ENCODE measurements around the gene REXO5.
"Not testable (repeated sequence)": the region's sequence is repeated elsewhere in the genome, so short reads cannot be mapped to it uniquely, and the experiment has no call there.

Gene REXO5

DNA sequence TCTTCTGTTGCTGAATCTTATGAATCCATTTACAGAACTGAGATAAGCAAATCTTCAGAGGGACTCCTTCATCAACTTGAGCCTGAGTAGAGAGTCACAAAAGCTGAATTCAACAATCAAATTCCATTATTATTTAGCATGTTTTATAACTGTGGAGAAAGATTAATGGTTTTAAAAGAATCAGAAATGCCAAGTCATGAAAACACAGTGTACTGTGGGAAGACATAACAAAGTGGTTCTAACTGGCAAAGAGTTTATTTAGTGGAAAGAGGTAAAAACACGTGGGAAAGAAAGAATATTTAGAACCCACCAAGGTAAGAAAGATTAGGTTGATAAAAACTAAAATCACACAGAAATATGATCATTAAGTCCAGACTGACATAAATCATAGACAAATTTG is 5.0 kb upstream of the REXO5 start:
- DNase-seq: no peak

DNA sequence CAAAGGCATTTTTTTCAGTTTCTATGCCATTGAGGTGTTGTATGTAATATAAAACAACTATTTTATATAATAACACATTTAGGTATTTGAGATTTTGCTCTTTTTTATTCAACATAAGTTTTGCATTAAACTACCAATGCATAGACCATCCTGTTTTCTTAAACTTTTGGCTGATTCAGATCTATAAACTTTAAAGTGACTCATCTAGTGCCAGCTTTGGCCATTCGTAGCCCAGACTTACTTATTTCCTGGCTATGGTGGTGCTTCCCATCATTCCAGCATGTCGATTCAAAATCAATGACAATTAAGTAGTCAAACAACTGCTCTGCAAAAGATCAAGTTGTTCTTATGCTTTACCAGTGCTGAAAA is 3.2 kb upstream of the REXO5 start:
- DNase-seq: no peak

DNA sequence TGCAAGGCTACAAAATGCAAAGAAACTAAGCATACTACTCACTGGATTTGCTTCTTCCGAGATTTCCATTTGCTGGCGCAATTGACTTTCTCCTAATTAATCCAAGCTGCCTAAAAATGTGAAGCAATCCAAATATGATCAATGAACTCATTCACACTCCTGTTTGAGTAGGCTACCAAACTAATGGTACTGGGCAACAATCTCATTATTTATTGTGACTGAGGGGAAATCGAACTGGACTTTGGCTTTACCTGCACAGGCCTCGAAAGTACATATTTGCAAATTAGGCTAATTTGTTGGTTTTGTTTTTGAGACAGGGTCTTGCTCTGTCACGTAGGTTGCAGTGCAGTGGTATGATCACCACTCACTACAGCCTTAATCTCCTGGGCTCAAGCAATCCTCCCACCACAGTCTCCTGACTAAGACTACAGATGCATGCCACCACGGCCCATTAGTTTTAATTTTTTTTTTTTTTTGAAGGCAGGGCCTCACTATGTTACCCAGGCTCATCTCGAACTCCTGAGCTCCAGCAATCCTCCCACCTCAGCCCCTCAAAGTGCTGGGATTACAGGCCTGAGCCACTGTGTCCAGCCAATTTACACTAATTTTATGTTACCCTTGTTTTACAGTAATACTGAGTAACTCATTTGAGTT is 2.6 kb upstream of the REXO5 start:
- DNase-seq: no peak

DNA sequence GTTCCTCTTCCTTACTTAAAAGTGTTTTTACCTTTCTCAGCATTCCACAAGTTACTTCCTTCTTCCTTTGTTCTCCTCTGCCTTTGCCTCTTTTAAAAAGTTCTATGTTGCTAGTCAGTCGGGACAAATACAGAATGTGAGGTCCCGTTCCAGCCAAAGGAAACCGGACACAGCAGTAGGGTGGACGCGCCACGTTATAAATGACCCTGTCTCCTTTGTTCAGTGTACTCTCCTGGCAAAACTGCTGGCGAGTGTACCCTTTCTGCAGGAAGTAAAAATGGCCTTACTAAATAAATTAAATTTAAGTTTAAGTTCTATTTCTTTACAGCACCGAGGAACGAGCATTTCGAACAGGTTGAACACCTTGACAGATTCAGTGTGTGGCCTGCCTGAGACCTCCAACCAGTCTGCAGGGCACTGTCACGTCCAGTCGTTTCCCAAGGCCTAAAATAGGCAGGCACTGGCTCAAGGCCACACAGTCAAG is 601 bp upstream of the REXO5 start:
- not testable (repeated sequence) for DNase-seq

DNA sequence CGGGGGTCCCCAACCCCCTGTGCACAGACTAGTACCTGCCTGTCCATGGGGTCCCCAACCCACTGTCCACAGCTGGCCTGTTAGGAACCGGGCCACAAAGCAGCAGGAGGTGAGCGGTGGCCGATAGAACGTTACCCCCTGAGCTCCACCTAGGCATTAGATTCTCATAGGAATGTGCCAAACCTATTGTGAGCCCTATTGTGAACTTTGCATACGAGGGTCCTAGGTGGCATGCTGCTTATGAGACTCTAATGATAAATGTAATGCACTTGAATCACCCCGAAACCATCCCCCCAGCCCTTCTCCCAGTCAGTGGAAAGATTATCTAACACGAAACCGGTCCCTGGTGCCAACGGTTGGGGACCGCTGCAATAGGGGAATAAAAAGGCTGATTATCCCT is 1.5 kb downstream of the REXO5 start:
- no peak for DNase-seq

DNA sequence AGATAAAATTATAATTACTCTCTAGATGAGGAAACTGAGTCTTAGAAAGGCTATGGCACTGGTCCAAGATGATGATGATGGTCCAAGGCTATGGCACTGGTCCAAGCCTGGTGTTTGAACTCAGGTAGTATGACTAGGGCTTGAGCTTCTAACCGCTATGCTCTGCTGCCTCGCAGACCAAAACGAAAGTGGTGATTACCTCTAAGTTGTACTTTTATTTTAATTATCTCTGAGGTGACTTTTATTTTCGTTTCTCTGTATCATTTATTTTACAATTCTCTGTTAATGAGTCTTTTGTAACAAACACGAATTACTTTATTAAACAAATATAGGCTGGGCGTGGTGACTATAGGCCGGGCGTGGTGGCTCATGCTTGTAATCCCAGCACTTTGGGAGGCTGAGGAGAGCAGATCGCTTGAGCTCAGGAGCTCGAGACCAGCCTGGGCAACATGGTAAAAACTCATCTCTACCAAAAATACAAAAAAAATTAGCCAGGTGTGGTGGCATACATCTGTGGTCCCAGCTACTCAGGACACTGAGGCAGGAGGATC is 5.6 kb downstream of the REXO5 start:
- no peak for DNase-seq

DNA sequence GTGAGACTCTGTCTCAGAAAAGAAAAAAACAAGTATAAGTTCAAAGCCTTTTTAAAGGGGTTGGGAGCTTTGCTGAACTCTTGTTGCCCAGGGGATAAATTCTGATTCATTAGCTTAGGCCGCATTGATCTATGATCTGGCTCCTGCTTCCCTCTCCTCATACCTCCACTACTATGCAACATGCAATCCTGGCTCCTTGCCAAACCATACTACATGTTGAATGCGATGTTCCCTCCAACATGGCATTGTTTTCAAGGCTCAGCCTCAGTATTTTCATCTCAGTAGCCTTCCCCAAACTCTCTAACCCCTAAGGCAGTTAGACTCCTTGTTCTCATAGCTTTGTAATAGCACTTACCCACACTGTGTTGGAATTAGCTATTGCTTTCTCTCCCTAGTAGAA is 6.2 kb downstream of the REXO5 start:
- DNase-seq: no peak

DNA sequence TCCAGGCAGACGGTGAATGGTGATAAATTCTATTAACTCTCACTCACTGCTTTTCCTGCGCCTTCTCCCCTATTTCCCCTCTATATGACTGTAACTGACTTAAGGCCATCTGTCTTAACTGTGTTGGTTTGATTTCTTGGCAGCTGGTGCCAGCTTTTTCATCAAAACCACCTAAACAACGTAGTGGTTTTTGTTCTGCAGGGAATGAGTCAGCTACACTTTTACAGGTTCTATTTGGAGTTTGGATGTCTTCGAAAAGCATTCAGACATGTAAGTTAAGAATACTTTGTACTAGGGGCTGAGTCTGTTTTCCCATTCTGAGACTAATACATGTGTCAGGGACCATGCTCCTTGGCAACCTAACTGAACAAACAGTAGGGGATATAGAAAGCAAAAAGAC is 8.5 kb downstream of the REXO5 start:
- DNase-seq: no peak

DNA sequence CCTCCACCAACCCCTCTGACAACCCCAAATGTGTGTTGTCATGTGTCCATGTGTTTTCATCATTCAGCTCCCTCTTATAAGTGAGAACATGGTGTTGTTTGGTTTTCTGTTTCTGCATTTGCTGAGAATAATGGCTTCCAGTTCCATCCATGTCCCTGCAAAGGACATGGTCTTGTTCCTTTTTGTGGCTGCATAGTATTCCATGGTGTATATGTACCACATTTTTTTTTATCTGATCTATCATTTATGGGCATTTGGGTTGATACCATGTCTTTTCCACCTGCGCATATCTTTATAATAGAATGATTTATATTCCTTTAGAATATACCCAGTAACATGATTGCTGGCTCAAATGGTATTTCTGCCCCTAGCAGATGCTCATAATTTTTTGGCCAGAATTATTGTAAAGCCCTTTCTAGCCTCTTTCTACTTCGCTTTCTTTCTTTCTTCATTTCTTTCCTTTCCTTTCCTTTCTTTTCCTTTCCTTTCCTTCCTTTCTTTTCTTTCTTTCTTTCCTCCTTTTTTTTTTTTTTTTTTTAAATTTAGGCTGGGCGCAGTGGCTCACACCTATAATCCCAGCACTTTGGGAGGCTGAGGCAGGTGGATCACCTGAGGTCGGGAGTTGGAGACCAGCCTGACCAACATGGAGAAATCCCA is 12.7 kb downstream of the REXO5 start:
- no peak for DNase-seq

DNA sequence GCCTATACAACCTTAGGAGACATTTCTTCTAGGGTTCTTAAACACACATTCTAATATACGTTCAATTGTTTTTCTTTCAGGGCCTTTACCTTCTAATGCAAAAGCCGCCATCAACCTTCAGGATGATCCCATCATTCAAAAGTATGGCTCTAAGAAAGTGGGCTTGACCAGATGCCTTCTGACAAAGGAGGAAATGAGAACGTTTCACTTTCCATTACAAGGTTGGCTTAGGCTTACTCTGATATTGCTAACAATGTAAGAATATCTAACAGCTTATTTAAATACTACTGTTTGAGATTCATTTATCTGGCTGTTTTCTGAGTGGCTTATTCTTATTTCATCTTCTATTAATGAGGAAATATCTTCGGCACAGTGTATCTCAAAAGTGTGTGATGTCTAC is 15.4 kb downstream of the REXO5 start:
- no peak for DNase-seq

DNA sequence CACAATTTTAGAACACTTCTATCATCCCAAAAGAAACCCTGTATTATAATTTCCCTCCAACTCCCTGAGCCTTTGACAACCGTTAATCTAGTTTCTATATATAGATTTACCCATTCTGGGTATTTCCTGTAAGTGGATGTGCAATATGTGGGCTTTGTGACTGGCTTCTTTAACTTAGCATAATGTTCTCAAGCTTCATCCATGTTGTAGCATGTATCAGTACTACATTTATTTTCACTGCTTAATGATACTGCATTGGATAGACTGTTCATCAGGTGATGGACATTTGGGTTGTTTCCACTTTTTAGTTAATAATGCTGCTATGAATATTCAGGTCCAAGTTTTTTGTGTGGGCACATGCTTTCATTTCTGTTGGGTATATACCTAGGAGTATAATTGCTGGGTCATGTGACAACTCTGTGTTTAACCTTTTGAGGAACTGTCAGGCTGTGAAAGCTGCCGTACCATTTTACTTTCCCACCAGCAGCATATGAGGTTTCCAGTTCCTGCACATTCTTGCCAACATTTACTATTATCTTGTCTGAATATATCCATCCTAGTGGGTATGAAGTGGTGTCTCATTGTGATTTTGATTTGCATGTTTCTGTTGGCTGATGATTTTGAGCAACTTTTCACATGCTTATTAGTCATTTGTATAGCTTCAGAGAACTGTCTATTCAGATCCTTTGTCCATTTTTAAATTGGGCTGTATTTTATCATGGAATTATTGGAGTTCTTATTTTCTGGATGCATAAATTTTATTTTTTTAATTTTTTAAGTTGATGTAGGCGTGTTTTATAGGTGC is 16.4 kb downstream of the REXO5 start:
- no peak for DNase-seq

DNA sequence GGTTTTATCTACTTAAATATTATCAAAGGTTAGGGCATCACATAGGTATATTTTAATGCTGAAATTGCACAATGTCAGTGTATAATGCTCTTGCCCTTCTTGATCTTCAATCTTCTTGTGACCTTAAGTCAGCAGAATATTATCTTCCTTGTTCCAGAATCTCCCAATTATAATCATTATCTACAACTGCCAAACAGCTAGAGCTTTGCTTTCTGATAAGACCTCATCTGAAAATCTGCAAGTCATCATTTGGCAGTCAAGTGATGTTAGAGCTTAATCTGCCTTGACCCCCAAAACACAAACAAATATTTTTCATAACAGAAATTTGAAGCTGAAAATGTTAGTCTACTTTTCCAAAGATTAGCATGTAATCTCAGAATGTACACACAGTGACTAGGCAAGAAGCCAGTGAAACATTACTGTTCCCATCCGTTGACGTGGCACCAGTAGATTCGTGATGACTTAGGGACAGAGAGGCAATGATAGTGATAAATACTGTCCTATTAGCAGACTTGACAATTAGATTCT is 19.8 kb downstream of the REXO5 start:
- no peak for DNase-seq

DNA sequence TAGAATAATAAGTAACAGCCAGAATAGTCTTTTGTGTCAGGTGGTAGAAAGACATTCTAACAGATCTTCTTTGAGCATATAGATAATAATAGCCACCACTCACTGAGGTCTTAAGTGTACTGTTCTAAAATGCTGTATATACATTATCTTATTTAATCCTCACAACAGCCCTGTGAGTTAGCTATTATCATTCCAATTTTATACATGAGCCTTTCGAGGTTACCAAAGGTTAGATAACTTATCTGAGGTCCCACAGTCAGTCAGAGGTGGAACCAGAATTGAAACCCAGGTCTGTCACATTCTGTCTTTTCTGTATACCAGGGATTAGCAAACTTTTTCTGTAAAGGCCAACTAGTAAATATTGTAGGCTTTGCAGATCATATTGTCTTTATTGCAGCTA is 23.2 kb downstream of the REXO5 start:
- DNase-seq: no peak

DNA sequence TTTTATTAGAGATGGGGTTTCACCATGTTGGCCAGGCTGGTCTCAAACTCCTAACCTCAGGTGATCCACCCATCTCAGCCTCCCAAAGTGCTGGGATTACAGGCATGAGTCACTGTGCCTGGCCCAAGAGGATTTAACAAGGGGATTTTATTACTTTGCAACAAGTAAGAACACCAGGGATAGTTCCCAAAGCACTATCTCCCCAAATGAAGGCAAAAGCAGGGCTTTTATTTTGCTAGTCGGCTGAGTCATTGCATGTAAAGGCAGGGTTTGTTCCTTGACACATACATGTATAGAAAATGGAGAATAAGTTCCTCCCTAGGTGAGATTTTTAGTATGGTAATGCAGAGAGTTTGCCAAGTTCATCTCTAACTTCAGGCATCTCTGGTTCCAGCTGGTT is 24.0 kb downstream of the REXO5 start:
- DNase-seq: no peak

DNA sequence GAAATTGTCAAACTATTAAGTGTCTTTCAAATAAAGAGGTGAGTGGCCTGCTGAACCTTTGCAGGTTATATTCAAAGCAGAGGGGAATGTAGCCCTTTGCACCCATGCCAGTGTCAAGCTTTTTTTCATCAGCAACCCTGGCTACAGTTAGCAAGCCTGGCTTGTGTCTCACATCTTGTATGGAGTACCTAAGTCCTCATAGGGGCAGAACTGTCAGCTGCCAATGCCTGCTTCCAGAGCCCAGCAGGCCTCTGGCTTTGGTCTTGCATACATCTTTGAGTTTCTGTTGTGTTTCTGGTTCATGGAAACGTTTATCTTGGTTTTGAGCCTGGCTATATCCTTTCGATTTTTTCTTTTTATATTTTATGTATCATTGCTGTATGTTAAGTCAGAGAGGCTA is 26.8 kb downstream of the REXO5 start:
- DNase-seq: no peak

DNA sequence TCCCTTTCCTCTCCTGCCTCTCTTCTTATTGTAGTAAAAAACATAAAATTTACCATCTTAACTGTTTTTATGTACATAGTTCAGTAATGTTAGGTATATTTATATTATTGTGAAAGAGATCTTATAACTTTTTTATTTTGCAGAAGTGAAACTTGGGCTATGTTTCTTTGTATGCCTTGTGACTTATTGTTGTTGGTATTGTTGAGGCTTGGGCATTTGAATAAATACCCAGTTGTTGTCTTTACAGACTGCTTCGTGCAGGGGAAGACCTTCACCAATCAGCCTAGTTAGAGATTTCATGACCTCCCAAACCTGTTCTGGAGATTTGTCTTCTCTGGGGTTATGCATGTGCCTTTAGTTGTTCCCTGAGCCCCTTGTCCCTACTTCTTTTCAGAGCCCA is 31.9 kb downstream of the REXO5 start:
- no peak for DNase-seq

DNA sequence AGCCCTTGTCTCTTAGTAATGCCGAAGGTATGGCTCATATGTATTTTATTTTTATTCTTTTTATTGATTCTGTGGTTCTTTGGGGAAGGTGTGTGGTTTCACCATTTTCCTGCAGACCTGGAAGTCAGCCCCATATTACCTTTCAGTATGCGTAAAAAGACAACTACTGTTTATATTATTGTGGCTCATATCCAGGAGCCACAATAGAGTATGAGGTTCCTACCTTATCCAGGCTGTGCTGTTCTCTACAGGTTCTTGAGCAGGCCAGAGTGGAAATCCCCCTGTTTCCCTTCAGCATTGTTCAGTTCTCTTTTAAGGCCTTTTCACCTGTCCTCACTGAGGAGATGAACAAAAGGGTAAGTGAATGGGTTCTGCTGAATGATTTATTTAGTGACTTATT is 33.2 kb downstream of the REXO5 start:
- DNase-seq: no peak

DNA sequence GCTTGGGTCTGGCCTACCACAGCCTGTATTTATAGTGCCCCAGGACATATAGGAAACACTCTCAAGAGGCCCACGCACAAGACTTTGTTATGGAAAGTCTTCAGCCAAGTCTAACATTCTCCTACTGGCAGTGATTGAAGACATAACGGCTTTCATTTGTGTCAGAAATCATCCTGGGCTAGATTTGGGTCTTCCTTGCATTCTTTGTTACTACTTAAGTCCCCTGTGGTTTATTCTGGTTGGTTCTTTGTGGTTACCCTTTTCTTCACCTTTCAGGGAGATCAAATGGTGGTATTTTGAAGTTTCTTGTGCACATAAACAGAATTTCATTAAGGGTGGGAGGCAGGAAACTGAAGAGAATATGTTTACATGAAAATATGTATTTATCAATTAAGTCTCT is 37.7 kb downstream of the REXO5 start:
- no peak for DNase-seq

DNA sequence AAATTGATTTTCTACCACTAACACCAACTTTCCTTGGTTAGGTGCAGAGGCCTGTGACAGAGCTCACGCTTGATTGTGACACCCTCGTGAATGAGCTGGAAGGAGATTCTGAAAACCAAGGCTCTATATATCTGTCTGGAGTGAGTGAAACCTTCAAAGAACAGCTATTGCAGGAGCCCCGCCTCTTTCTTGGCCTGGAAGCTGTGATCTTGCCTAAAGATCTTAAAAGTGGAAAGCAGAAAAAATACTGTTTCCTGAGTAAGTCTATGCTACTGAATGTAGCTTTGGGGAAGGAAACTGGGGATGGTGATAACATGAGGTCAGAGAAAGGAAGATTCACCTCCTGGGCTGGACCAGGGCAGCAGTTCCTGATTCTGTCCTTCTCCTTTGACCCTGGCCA is 38.3 kb downstream of the REXO5 start:
- no peak for DNase-seq

DNA sequence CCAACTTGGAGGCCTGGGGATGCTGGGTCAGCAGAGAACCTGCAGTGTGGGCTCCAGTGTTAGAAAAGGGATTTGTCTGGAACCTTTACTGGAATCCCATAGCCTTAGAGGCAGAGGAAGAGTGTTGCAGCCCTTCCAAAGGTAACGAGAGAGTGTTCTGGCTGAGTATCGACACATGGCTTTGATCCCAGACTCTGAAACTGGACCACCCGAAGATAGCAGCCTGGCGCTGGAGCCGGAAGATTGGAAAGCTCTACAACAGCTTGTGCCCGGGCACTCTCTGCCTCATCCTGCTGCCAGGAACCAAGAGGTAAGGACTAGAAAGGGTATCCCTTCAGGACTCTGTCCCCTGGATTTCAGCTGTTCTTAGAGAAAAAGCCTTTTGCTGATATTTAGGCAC is 39.7 kb downstream of the REXO5 start:
- no peak for DNase-seq

DNA sequence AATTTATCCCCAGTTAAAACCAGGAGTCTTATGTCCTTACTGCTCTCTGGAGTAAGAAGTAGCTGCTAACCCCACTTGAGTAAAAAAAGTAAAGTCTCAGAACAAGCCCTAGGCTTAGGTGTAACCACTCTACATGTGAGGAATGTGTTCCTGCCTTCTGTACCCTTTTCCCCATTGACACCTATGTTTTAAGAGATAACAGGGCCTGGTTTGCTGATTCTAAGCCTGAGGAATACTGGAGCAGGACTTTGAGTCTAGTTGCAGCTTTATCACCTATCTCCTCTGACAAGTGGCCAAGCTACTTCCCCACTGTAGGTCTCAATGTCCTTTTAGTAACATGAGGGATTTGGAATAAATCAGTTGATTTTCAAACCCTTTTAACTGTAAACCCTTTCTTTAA is 40.2 kb downstream of the REXO5 start:
- no peak for DNase-seq

DNA sequence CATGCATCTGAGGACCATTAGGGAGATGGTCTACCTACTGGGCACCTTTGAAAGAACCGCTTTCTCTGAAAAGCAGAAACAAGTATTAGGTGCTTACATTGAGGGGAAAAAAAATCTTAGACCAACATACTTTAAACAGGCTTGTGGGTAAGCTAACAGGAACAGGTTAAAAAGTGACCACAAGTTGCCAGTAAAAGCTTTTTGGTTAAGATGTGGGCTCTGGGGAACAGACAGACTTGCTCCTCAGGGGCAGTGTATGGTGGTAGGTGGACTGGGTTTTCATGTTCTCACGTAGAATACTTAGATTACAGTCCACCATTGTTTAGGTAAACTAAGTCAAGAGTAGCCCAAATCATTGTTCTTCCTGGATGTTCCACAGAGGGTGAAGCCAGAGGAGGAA is 41.2 kb downstream of the REXO5 start:
- no peak for DNase-seq

Measured in nucleus accumbens (tissue), 56 donors.